Loucy (cell line): ENCODE measurements around the gene GPC3.

Source experiments
- CTCF ChIP-seq: fragments of 200-600 bp; sonication (generic); conservative IDR thresholded peaks from 2 replicates; pipeline ENCODE4 v1.5.1; 2014; ENCODE audit warnings: mild to moderate bottlenecking, antibody characterized with exemption, low read length
- EZH2phosphoT487 ChIP-seq: fragments of 200-600 bp; IDR thresholded peaks from 2 replicates; pipeline ENCODE4 v1.6.1; 2018; ENCODE audit warnings: antibody characterized with exemption, mild to moderate bottlenecking, moderate library complexity, borderline replicate concordance

GRCh38 chrX:133840415-133840814 lies 145.0 kb downstream of the GPC3 start:
- TF ChIP-seq CTCF (no peak), EZH2phosphoT487 (no peak)
